ENCODE results near the gene BLACAT1. TPM values are rescaled to one million over a fixed set of nuclear protein-coding genes. Genes with fewer than 3 reads are reported as not detected.

The BLACAT1 gene
- total RNA-seq, 1 experiment from 2014 or later = 0.34 TPM

- Mint-ChIP-seq H3K9me3 (ENCODE audit: unreplicated experiment) (no peaks in the 10 kb centered on the region), H3K27ac (ENCODE audit: unreplicated experiment) (no peak overlapping the region), H3K4me1 (ENCODE audit: low read depth, unreplicated experiment) (no peaks in the 10 kb centered on the region), H3K4me3 (ENCODE audit: unreplicated experiment) (peak overlapping the region; percentile 65), H3K27me3 (ENCODE audit: insufficient read depth, unreplicated experiment) (peaks cover 27% of the 10 kb centered on the region), H3K36me3 (ENCODE audit: insufficient read depth, unreplicated experiment) (no peaks in the 10 kb centered on the region)
- Histone ChIP-seq H3K4me3 (ENCODE audit: low read depth, low read length) (peak overlapping the region; percentile 41), H3K4me1 (no peaks in the 10 kb centered on the region; the same call in 1 of the 2 replicates), H3K27me3 (replicated peaks; ENCODE audit: control insufficient read depth, insufficient read depth, low read length) (peaks cover 1% of the 10 kb centered on the region), H3K36me3 (ENCODE audit: control insufficient read depth, insufficient read depth, low read length) (no peaks in the 10 kb centered on the region), H3K9me3 (no peaks in the 10 kb centered on the region)
- CTCF ChIA-PET = interaction anchor here (0.6 to 2.8 kb wide), 7 partner anchors 28 to 461 kb away, joined by 3 to 15 read pairs (median 3); no protein-coding TSS in a partner anchor
- POLR2A ChIA-PET = no interaction called here
- BruUV-seq (replicated peaks) = no TSS peak
- intact Hi-C loops (cut with micrococcal nuclease; ENCODE audit: unreplicated experiment) = no loop called here
- TF ChIP-seq, protein P1, sequence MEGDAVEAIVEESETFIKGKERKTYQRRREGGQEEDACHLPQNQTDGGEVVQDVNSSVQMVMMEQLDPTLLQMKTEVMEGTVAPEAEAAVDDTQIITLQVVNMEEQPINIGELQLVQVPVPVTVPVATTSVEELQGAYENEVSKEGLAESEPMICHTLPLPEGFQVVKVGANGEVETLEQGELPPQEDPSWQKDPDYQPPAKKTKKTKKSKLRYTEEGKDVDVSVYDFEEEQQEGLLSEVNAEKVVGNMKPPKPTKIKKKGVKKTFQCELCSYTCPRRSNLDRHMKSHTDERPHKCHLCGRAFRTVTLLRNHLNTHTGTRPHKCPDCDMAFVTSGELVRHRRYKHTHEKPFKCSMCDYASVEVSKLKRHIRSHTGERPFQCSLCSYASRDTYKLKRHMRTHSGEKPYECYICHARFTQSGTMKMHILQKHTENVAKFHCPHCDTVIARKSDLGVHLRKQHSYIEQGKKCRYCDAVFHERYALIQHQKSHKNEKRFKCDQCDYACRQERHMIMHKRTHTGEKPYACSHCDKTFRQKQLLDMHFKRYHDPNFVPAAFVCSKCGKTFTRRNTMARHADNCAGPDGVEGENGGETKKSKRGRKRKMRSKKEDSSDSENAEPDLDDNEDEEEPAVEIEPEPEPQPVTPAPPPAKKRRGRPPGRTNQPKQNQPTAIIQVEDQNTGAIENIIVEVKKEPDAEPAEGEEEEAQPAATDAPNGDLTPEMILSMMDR (IDR thresholded peaks at IDR 0.05; ENCODE audit: insufficient read depth in 1 of 2, low read depth in 1 of 2, low read length in 1 of 2, severe bottlenecking in 1 of 2, unreplicated experiment in 1 of 2) = no peak
- DNase-seq = peak in 1 of 2 experiments; percentile 26
Observed at GRCh38 chr1:205456868-205457745, 1.3 kb upstream of the BLACAT1 start.

GRCh38 chr1:205456383-205456867 is 580 bp upstream of the BLACAT1 start:
- intact Hi-C loops (cut with micrococcal nuclease; ENCODE audit: unreplicated experiment) = no loop called here
- Histone ChIP-seq H3K9me3 (no peaks in the 10 kb centered on the region), H3K27me3 (replicated peaks; ENCODE audit: control insufficient read depth, insufficient read depth, low read length) (peaks cover 1% of the 10 kb centered on the region), H3K4me1 (peaks cover under 1% of the 10 kb centered on the region; the same call in 1 of the 2 replicates), H3K4me3 (ENCODE audit: low read depth, low read length) (peak overlapping the region; percentile 41), H3K36me3 (ENCODE audit: control insufficient read depth, insufficient read depth, low read length) (no peaks in the 10 kb centered on the region)
- DNase-seq = no peak
- H3K9me3 Mint-ChIP-seq (ENCODE audit: unreplicated experiment) = no peaks in the 10 kb centered on the region
- H3K4me3 Mint-ChIP-seq (ENCODE audit: unreplicated experiment) = peak overlapping the region; percentile 65
- CTCF ChIA-PET = interaction anchor here (0.6 to 2.8 kb wide), 8 partner anchors 29 to 460 kb away, joined by 3 to 15 read pairs (median 3); no protein-coding TSS in a partner anchor
- no TSS peak for BruUV-seq (replicated peaks)
- POLR2A ChIA-PET = no interaction called here
- peaks cover 23% of the 10 kb centered on the region for H3K27me3 Mint-ChIP-seq (ENCODE audit: insufficient read depth, unreplicated experiment)
- H3K36me3 Mint-ChIP-seq (ENCODE audit: insufficient read depth, unreplicated experiment) = no peaks in the 10 kb centered on the region
- TF ChIP-seq, protein P1 (IDR thresholded peaks at IDR 0.05; ENCODE audit: insufficient read depth in 1 of 2, low read depth in 1 of 2, low read length in 1 of 2, severe bottlenecking in 1 of 2, unreplicated experiment in 1 of 2) = no peak
- H3K27ac Mint-ChIP-seq (ENCODE audit: unreplicated experiment) = no peak overlapping the region
- peaks cover 2% of the 10 kb centered on the region for H3K4me1 Mint-ChIP-seq (ENCODE audit: low read depth, unreplicated experiment)

DNA sequence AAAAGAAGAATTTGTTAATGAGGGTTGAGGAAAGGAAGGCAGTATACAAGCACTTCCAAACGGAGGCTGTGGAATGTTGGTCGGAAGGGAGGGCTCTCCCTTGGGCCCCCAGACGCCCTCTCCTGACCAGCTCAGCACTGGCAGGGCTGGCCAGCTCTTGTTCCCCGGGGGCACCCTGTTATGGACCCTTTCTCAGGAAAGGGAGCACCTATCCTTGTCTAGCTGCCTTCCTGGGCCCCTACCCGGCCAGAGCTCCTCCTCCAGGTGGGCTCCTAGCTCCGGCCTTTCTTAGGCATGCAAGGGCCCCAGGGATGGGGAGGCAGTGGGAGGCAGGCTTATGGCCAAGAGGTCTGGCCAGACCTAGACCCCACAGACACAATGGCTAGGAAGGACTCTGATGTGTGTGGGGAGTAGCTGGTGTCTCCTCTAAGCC is 926 bp downstream of the BLACAT1 start:
- Mint-ChIP-seq H3K4me1 (ENCODE audit: low read depth, unreplicated experiment) (peaks cover 8% of the 10 kb centered on the region), H3K9me3 (ENCODE audit: unreplicated experiment) (no peaks in the 10 kb centered on the region), H3K27ac (ENCODE audit: unreplicated experiment) (no peak overlapping the region), H3K36me3 (ENCODE audit: insufficient read depth, unreplicated experiment) (no peaks in the 10 kb centered on the region), H3K4me3 (ENCODE audit: unreplicated experiment) (no peak overlapping the region), H3K27me3 (ENCODE audit: insufficient read depth, unreplicated experiment) (peaks cover 19% of the 10 kb centered on the region)
- TF ChIP-seq, protein P1 (IDR thresholded peaks at IDR 0.05; ENCODE audit: insufficient read depth in 1 of 2, low read depth in 1 of 2, low read length in 1 of 2, severe bottlenecking in 1 of 2, unreplicated experiment in 1 of 2) = peak in 1 of 2 experiments; percentile 31
- Histone ChIP-seq H3K4me1 (peaks cover 13% of the 10 kb centered on the region), H3K27me3 (replicated peaks; ENCODE audit: control insufficient read depth, insufficient read depth, low read length) (peaks cover 1% of the 10 kb centered on the region), H3K4me3 (ENCODE audit: low read depth, low read length) (no peak overlapping the region), H3K9me3 (no peaks in the 10 kb centered on the region), H3K36me3 (ENCODE audit: control insufficient read depth, insufficient read depth, low read length) (no peaks in the 10 kb centered on the region)
- intact Hi-C loops (cut with micrococcal nuclease; ENCODE audit: unreplicated experiment) = no loop called here
- CTCF ChIA-PET = interaction anchor here (0.6 to 1.0 kb wide), 4 partner anchors 30 to 101 kb away, joined by 4 to 5 read pairs (median 4); no protein-coding TSS in a partner anchor
- POLR2A ChIA-PET = no interaction called here
- no peak for DNase-seq
- BruUV-seq (replicated peaks) = no TSS peak

Data from Caco-2 (cell line).